ENCODE data around the gene NHLH1.

The NHLH1 gene

DNA sequence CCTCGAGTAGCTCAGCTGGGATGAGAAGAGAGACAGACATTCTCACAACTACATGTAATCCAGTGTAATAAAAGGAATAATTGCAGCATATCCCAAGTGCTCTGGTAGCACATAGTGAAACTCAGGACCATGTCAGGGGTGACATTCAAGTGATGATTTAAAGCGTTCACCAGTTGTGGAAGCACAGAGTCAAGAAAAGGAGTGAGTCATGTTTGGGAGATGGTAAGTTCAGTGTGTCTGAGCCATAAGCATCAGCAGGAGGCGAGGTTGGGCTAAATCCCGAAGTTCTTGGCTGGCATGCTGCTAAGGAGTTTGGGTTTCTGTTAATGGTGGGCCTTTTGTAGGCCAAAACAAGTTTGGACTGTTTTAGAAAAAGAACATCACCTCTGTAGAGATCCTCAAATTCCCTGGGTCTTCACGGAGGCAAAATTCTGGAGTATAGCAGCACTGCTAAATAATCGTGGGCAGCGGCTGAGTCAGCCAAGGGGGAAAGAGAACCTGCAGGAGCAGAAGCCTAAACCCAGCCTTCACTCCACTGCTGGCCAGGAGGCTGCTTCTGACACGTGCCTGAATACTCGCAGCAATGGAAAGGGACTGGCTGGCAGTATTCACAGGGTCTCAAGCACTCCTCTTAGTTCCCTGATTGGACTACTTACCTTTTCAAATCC, 7.2 kb upstream of the NHLH1 start:
- no peak for DNase-seq (ENCODE audit: low spot score)

GRCh38 chr1:160360227-160360695, 6.6 kb upstream of the NHLH1 start:
- DNase-seq (ENCODE audit: low spot score): no peak

- DNase-seq (ENCODE audit: low spot score): no peak
Observed at GRCh38 chr1:160361199-160361598, 5.7 kb upstream of the NHLH1 start.

DNA sequence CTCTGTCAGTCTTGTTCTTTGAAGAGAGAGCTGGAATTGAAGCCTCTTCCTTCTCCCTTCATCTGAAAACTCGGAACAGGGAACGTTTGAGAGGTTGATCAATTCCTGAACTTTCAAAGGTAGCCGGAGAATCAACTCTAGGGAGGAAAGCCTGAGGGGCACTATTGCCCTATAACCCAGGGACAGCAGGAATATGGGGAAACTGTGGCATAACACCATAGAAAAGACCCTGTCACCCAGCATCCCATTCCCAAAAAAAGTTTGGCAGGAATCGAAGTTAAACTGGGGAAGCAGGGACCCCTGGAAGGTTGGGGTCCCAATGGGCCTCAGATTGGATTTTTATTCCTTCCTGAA, 5.1 kb upstream of the NHLH1 start:
- DNase-seq (ENCODE audit: low spot score): no peak

GRCh38 chr1:160362168-160362957, 4.5 kb upstream of the NHLH1 start:
- no peak for DNase-seq (ENCODE audit: low spot score)

DNA sequence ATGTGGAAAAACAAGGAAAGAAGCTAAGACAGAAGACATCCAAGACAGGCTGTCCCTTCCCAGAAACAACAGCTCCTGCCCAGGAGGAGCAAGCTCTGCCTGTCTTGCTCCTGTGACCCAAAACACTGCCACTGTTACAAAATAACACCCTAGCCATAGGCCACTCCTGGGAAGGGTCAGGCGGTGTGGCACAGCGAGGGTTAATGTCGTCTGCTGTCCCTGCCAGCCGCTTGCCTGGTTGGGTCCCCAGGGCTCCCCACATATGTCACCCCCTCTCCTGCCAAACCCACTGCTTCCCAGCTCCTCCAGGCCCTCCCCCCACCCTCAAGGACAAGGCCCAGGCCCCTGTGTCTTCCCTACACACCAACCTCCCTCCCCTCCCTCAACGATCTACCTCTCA, 3.9 kb upstream of the NHLH1 start:
- DNase-seq (ENCODE audit: low spot score): no peak

GRCh38 chr1:160363951-160364735, 2.7 kb upstream of the NHLH1 start:
- DNase-seq (ENCODE audit: low spot score): no peak

DNA sequence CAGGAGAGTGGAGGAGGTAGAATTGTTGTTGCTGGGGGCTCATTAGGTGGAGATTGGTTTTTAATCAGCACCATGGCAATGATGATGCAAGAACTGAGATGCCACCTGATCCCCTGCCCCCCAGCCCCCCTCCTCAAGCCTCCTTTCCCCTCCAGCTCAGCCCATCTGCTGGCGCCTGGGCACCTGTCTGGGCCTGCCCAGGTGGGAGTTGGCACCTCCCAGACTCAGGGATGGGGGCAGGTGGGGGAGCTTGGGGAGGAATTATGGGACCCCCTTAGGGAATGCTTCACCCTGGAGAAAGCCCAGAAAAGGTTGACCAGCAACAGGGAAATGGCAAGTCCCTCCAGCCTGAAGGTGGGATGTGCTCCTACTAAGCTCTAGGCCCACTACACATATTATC, 1.5 kb upstream of the NHLH1 start:
- no peak for DNase-seq (ENCODE audit: low spot score)

DNA sequence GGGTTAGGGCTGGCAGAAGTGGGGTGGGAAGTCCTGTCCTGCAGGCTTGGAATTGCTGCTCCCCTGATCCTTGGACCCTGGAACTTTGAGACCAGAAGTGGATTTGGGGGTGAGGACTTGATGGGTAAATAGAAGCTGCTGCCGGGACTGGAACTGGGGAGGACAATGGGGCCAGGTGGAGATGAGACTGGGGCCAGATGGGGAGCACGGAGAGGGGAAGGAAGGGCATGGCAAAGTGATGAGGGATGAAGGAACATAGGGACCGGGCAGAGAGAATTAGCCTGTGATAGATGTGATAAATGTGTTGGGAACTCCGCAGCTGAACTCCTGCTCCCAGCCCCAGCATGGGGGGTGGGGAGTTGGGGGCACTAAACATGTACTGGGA, 637 bp downstream of the NHLH1 start:
- no peak for DNase-seq (ENCODE audit: low spot score)

GRCh38 chr1:160367934-160368923, 1.4 kb downstream of the NHLH1 start:
- DNase-seq (ENCODE audit: low spot score): no peak

GRCh38 chr1:160369087-160369486, 2.2 kb downstream of the NHLH1 start:
- no peak for DNase-seq (ENCODE audit: low spot score)

- DNase-seq (ENCODE audit: low spot score): no peak
Observed at GRCh38 chr1:160370561-160371345, 3.9 kb downstream of the NHLH1 start.

GRCh38 chr1:160371346-160371631, 4.4 kb downstream of the NHLH1 start:
- DNase-seq (ENCODE audit: low spot score): no peak

DNA sequence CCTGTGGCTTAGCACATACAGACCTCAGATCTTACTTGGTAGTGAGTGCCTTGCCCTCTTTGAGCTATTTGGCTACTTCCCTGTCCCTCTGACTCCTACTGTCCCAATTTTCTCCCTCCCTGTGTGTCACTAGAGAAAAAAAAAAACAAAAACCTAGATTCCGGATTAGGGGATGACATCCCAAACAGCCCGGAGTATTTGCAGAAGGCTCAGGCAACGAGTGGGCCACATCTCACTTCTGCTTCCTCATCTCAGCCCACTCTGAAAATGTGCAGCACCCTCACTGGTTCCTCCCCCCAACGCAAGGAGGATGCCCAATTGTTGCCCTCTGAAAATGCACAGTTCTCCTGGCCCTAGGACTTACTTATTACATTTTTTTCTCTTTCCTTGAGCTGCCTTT, 4.9 kb downstream of the NHLH1 start:
- DNase-seq (ENCODE audit: low spot score): no peak

DNA sequence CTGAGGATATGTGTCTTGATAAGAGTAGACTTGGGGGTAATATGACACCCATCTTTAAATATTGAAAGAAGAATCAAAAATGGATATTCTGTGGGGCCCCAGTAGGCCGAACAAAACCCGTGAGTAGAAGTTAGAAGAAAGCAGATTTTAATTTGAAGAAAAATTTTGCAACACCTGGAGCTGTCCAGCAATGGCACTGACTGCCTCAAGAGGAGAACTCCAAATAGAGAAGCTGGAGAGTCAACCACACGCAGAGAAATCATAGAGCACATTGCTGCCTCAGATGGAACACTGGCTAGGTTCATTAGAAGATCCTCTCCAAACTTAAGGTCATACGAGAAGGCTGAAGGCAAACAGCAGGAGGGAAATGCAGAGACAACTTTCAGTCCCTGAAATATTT, 6.8 kb downstream of the NHLH1 start:
- no peak for DNase-seq (ENCODE audit: low spot score)

DNA sequence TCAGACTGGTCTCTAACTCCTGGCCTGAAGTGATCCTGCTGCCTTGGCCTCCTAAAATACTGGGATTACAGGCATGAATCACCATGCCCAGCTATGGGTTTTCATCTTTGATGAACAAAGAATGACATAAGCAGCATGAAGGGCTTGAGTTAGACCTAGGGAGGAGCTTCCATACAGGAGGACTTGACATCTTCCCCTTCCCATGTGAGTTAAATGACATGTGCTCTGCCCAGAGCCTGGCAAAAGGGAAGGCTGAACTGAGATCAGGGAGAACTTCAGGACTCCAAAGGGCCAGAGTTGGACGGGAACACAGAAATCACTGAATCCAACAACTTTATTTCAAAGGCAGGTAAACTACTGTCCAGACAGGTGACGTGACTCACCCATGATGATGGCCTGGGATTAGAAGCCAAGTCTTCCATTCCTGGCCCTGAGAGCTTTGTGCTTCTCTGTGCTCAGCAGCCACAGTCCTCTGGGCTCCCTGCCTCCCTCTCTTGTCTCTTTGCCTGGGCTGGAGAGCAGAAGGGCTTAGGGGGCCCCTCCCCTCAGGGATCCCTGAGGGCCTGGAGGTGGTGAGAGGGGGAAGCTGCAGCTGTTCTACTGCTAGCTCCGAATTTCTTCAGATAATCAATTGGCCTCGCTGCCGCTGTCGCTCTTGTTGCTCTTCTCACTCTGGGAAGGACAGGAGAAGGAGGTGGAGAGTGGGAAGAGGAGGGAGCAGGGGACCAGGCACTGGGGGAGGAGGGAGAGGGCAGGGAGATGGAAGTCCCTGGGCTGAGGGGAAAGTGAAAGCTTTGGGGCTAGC, 7.6 kb downstream of the NHLH1 start:
- no peak for DNase-seq (ENCODE audit: low spot score)

- DNase-seq (ENCODE audit: low spot score): no peak
Observed at GRCh38 chr1:160375788-160376524, 9.1 kb downstream of the NHLH1 start.

DNA sequence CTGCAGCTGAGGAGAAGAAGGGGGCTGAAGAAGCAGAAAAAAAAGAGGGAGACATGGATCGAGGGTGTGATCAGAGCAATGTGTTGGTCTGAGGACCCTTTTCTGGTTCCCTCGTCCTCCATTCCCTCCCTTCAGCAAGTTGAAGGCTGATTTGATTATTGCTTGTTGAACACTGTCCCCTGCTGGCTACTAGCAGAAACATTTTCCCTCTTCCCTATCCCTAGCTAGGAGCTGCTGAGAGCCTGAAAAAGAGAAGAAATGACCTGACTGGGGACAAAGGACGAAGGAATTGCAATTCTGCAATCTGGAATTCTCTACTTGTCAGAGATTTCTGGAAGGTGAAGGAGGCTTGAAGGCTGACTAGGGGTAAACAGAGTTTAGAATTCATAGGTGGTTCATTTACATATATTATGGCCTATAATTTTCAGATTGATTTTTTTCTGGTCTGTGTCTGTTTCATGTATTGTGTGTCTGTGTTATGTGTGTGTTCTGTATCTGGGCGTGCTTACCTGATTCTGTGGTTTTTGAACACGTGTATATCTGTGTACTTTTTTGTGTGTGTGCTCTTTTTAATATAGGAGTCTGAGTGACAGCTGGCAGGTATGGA, 9.8 kb downstream of the NHLH1 start:
- DNase-seq (ENCODE audit: low spot score): peak; percentile 46

DNA sequence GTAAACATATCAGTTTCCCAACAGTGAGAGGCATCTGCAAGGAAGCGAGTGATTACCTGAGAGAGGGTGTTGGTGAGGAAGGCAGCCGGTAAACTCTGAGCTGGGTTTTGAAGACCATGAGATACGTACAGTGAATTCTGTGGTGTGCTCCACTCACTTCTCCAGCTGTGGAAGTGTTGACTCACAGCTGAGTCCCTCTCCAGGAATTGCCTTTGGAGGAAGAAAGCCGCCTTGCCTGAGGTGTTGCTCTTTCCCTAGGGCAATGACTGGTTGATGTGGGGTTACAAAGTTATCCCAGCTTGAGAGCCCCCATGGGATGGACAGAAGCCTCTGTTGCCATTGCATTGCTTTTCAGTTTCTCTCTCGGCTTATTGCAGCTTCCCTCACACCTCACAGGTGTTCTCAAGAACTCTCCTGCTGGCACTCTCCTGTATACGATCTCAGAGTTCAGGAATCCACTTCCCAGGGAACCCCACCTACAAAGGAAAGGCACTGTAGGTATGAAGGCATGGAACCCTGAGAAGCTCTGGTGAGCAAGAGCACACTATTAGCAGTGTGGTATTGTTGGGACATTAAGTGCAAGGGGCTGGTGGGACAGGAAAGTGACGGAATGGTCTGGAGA, 10.8 kb downstream of the NHLH1 start:
- DNase-seq (ENCODE audit: low spot score): no peak
